Measurements from ENCODE around the gene NOTCH3. TPM values are rescaled to one million over a fixed set of nuclear protein-coding genes. Genes with fewer than 3 reads are reported as not detected.

NOTCH3 gene
- total RNA-seq, 1 experiment from 2014 or later = 0.45 TPM

DNA sequence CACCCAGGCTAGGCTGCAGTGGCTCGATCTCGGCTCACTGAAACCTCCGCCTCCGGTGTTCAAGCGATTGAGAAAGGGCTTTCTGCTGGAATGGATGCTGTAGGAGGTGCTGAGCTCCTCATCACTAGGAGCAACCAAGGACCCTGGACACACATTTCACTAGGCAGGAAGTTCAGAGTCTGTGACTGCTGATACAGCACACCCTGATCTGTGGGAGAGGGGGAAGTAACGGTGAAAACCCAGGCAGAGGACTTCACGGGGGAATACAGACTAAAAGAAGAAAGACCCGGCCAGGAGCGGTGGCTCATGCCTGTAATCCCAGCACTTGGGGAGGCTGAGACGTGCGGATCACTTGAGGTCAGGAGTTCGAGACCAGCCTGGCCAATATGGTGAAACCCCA is 11.9 kb upstream of the NOTCH3 start:
- no peaks in the 10 kb centered on the region for H3K36me3 ChIP-seq (ENCODE audit: insufficient read depth, low read length)
- no peaks in the 10 kb centered on the region for H3K9me3 ChIP-seq (ENCODE audit: low read length)
- H3K4me1 ChIP-seq (ENCODE audit: low read length) = no peaks in the 10 kb centered on the region
- H3K27me3 ChIP-seq (ENCODE audit: low read length) = no peaks in the 10 kb centered on the region
- no peaks in the 10 kb centered on the region for H3K9me2 ChIP-seq (replicated peaks; ENCODE audit: insufficient read depth, low read length)
- no peak overlapping the region for H3K4me2 ChIP-seq (ENCODE audit: low read depth, low read length, poor library complexity, severe bottlenecking)
- H3K27ac ChIP-seq (ENCODE audit: low read length) = no peak overlapping the region
- H2AFZ ChIP-seq (ENCODE audit: low read length) = no peak overlapping the region
- H4K20me1 ChIP-seq (ENCODE audit: insufficient read depth, low read depth, low read length) = no peaks in the 10 kb centered on the region
- H3K4me3 ChIP-seq (ENCODE audit: low read length) = no peak overlapping the region
- no peak for DNase-seq
- no peak overlapping the region for H3K9ac ChIP-seq (ENCODE audit: low read length)
- H3K79me2 ChIP-seq (ENCODE audit: low read length) = no peaks in the 10 kb centered on the region

- Histone ChIP-seq H3K4me2 (ENCODE audit: low read depth, low read length, poor library complexity, severe bottlenecking) (no peak overlapping the region), H2AFZ (ENCODE audit: low read length) (no peak overlapping the region), H3K36me3 (ENCODE audit: insufficient read depth, low read length) (no peaks in the 10 kb centered on the region), H3K9ac (ENCODE audit: low read length) (no peak overlapping the region), H3K9me2 (replicated peaks; ENCODE audit: insufficient read depth, low read length) (no peaks in the 10 kb centered on the region), H3K4me1 (ENCODE audit: low read length) (no peaks in the 10 kb centered on the region), H3K9me3 (ENCODE audit: low read length) (no peaks in the 10 kb centered on the region), H3K27ac (ENCODE audit: low read length) (no peak overlapping the region), H3K4me3 (ENCODE audit: low read length) (no peak overlapping the region), H3K79me2 (ENCODE audit: low read length) (no peaks in the 10 kb centered on the region), H3K27me3 (ENCODE audit: low read length) (no peaks in the 10 kb centered on the region), H4K20me1 (ENCODE audit: insufficient read depth, low read depth, low read length) (no peaks in the 10 kb centered on the region)
- DNase-seq = no peak
Measured at GRCh38 chr19:15210323-15210781, 9.6 kb upstream of the NOTCH3 start.

GRCh38 chr19:15201374-15202023 is 704 bp upstream of the NOTCH3 start:
- Histone ChIP-seq H3K36me3 (ENCODE audit: insufficient read depth, low read length) (no peaks in the 10 kb centered on the region), H3K27ac (ENCODE audit: low read length) (no peak overlapping the region), H3K4me3 (ENCODE audit: low read length) (no peak overlapping the region), H3K27me3 (ENCODE audit: low read length) (no peaks in the 10 kb centered on the region), H3K9me3 (ENCODE audit: low read length) (no peaks in the 10 kb centered on the region), H4K20me1 (ENCODE audit: insufficient read depth, low read depth, low read length) (no peaks in the 10 kb centered on the region), H2AFZ (ENCODE audit: low read length) (no peak overlapping the region), H3K4me1 (ENCODE audit: low read length) (peaks cover 18% of the 10 kb centered on the region), H3K9me2 (replicated peaks; ENCODE audit: insufficient read depth, low read length) (no peaks in the 10 kb centered on the region), H3K4me2 (ENCODE audit: low read depth, low read length, poor library complexity, severe bottlenecking) (no peak overlapping the region), H3K79me2 (ENCODE audit: low read length) (no peaks in the 10 kb centered on the region), H3K9ac (ENCODE audit: low read length) (no peak overlapping the region)
- DNase-seq = no peak

- H3K36me3 ChIP-seq (ENCODE audit: insufficient read depth, low read length) = no peaks in the 10 kb centered on the region
- no peak overlapping the region for H2AFZ ChIP-seq (ENCODE audit: low read length)
- H3K4me2 ChIP-seq (ENCODE audit: low read depth, low read length, poor library complexity, severe bottlenecking) = no peak overlapping the region
- no peak overlapping the region for H3K4me3 ChIP-seq (ENCODE audit: low read length)
- no peaks in the 10 kb centered on the region for H4K20me1 ChIP-seq (ENCODE audit: insufficient read depth, low read depth, low read length)
- no peaks in the 10 kb centered on the region for H3K9me2 ChIP-seq (replicated peaks; ENCODE audit: insufficient read depth, low read length)
- no peak for DNase-seq
- no peak overlapping the region for H3K27ac ChIP-seq (ENCODE audit: low read length)
- no peaks in the 10 kb centered on the region for H3K9me3 ChIP-seq (ENCODE audit: low read length)
- peaks cover 18% of the 10 kb centered on the region for H3K4me1 ChIP-seq (ENCODE audit: low read length)
- H3K79me2 ChIP-seq (ENCODE audit: low read length) = no peaks in the 10 kb centered on the region
- H3K27me3 ChIP-seq (ENCODE audit: low read length) = no peaks in the 10 kb centered on the region
- H3K9ac ChIP-seq (ENCODE audit: low read length) = no peak overlapping the region
Measured at GRCh38 chr19:15199661-15200552, 888 bp downstream of the NOTCH3 start.

DNA sequence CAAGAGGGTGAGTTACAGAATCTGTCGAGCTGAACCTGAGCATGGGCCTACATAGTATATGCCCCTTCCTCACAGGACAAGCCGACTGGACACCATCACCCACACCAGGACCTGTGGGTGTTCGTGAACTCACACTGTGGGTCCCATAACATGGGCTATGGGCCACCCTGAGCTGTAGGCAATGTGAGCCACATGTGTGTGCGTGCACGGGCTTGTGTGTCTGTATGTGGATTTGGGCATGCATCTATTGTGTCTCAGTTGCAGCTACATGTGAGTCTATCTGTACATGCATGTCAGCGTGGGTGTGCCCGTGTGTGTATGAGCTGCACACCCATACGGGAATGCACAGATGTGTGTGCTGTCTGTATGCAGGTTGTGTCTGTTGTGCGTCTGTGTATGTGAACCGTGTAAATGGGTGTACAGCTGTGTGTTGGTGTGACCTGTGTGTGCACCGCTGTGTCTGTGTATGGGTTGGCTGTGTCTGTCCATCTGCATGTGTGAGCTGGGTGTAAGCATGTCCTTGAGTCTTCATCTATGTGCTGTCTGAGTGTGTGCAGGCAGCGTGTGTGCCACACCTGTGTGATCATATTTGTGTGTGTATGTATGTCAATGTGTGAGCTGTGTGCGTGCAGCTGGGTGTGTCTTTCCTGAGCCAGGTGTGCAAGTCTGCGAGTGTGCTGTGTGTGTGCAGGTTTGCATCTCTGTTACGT is 1.7 kb downstream of the NOTCH3 start:
- no peak for DNase-seq
- Histone ChIP-seq H2AFZ (ENCODE audit: low read length) (no peak overlapping the region), H3K4me1 (ENCODE audit: low read length) (peaks cover 18% of the 10 kb centered on the region), H3K9ac (ENCODE audit: low read length) (no peak overlapping the region), H4K20me1 (ENCODE audit: insufficient read depth, low read depth, low read length) (no peaks in the 10 kb centered on the region), H3K9me3 (ENCODE audit: low read length) (no peaks in the 10 kb centered on the region), H3K27me3 (ENCODE audit: low read length) (no peaks in the 10 kb centered on the region), H3K79me2 (ENCODE audit: low read length) (no peaks in the 10 kb centered on the region), H3K9me2 (replicated peaks; ENCODE audit: insufficient read depth, low read length) (no peaks in the 10 kb centered on the region), H3K4me3 (ENCODE audit: low read length) (no peak overlapping the region), H3K27ac (ENCODE audit: low read length) (no peak overlapping the region), H3K36me3 (ENCODE audit: insufficient read depth, low read length) (no peaks in the 10 kb centered on the region), H3K4me2 (ENCODE audit: low read depth, low read length, poor library complexity, severe bottlenecking) (no peak overlapping the region)

DNA sequence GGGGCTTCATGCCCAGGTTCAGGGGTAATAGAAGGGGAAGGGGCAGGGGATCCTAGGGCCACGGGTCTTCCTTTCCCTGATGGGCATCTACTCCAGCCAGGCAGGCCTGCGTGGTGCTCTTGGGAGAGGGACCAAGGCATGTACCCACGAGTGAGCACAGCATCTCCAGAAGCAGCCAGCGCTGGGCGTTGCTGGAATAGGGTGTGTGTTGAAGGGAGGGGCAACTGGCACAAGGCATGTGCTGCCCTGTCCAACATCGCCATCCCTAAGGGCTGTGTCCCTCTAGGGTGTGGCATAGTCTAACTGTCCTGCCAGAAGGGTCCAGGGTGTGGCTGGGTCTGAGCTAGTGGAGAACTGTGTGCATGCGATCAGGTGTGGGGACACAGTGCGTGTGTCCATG is 2.9 kb downstream of the NOTCH3 start:
- no peaks in the 10 kb centered on the region for H3K9me2 ChIP-seq (replicated peaks; ENCODE audit: insufficient read depth, low read length)
- peak overlapping the region; percentile 12 for H3K4me2 ChIP-seq (ENCODE audit: low read depth, low read length, poor library complexity, severe bottlenecking)

GRCh38 chr19:15197275-15197941 is 3.4 kb downstream of the NOTCH3 start:
- Histone ChIP-seq H4K20me1 (ENCODE audit: insufficient read depth, low read depth, low read length) (no peaks in the 10 kb centered on the region), H3K9ac (ENCODE audit: low read length) (peak overlapping the region; percentile 46), H3K27ac (ENCODE audit: low read length) (peak overlapping the region; percentile 83), H3K4me1 (ENCODE audit: low read length) (peaks cover 18% of the 10 kb centered on the region), H3K9me3 (ENCODE audit: low read length) (no peaks in the 10 kb centered on the region), H3K9me2 (replicated peaks; ENCODE audit: insufficient read depth, low read length) (no peaks in the 10 kb centered on the region), H2AFZ (ENCODE audit: low read length) (no peak overlapping the region), H3K4me2 (ENCODE audit: low read depth, low read length, poor library complexity, severe bottlenecking) (peak overlapping the region; percentile 12), H3K4me3 (ENCODE audit: low read length) (no peak overlapping the region; the same call in 1 of the 2 replicates), H3K79me2 (ENCODE audit: low read length) (no peaks in the 10 kb centered on the region), H3K36me3 (ENCODE audit: insufficient read depth, low read length) (no peaks in the 10 kb centered on the region), H3K27me3 (ENCODE audit: low read length) (no peaks in the 10 kb centered on the region)
- DNase-seq = peak; percentile 72

More for the DNA sequence above, 2.9 kb downstream of the NOTCH3 start:
- H3K36me3 ChIP-seq (ENCODE audit: insufficient read depth, low read length) = no peaks in the 10 kb centered on the region
- H4K20me1 ChIP-seq (ENCODE audit: insufficient read depth, low read depth, low read length) = no peaks in the 10 kb centered on the region
- H3K4me1 ChIP-seq (ENCODE audit: low read length) = peaks cover 18% of the 10 kb centered on the region
- no peaks in the 10 kb centered on the region for H3K79me2 ChIP-seq (ENCODE audit: low read length)
- no peak for DNase-seq
- no peak overlapping the region; the same call in 1 of the 2 replicates for H3K4me3 ChIP-seq (ENCODE audit: low read length)
- no peaks in the 10 kb centered on the region for H3K9me3 ChIP-seq (ENCODE audit: low read length)
- peak overlapping the region; percentile 46 for H3K9ac ChIP-seq (ENCODE audit: low read length)
- peak overlapping the region; percentile 83 for H3K27ac ChIP-seq (ENCODE audit: low read length)
- H2AFZ ChIP-seq (ENCODE audit: low read length) = no peak overlapping the region
- H3K27me3 ChIP-seq (ENCODE audit: low read length) = no peaks in the 10 kb centered on the region
